ENCODE data around the gene IPPK.

DNA sequence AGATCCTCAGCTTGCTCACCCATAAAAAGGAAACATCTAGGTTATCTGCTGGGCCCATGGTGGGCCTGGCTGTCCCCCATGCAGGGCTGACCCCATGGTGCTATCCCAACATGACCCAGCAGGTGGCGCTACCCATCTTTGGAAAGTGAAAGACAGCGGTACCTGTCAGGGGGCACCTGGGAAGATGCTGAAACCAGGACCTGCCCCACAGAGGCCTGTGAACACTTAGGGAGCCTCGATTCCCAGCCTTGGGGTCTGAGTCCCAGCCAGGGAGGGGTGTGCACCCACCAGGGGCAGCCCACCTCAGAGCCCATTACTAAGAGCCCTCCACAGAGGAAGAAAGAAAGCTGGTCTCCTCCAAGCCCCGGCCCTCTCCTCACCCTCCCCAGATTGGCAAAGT is 46.6 kb upstream of the IPPK start:
- TF ChIP-seq, protein P1, sequence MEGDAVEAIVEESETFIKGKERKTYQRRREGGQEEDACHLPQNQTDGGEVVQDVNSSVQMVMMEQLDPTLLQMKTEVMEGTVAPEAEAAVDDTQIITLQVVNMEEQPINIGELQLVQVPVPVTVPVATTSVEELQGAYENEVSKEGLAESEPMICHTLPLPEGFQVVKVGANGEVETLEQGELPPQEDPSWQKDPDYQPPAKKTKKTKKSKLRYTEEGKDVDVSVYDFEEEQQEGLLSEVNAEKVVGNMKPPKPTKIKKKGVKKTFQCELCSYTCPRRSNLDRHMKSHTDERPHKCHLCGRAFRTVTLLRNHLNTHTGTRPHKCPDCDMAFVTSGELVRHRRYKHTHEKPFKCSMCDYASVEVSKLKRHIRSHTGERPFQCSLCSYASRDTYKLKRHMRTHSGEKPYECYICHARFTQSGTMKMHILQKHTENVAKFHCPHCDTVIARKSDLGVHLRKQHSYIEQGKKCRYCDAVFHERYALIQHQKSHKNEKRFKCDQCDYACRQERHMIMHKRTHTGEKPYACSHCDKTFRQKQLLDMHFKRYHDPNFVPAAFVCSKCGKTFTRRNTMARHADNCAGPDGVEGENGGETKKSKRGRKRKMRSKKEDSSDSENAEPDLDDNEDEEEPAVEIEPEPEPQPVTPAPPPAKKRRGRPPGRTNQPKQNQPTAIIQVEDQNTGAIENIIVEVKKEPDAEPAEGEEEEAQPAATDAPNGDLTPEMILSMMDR (IDR thresholded peaks at IDR 0.05; ENCODE audit: low read length) = peak; percentile 95
- TF ChIP-seq EZH2 (IDR thresholded peaks at IDR 0.05; ENCODE audit: borderline replicate concordance, low read length) = no peak
